Activated CD4-positive, alpha-beta T cell treated with anti-CD3 and anti-CD28 coated beads for 1 hour (primary cell): ENCODE results near the gene USP15.
"Not testable (repeated sequence)": the region's sequence is repeated elsewhere in the genome, so short reads cannot be mapped to it uniquely, and the experiment has no call there.

Source experiments
- DNase-seq: peaks from one replicate; pipeline ENCODE4 v3.0.0-alpha.2; 2020

Gene USP15

GRCh38 chr12:62463252-62463651 is 203.0 kb downstream of the USP15 start:
- DNase-seq: not testable (repeated sequence)
